ENCODE results near the gene NDUFA5. TPM values are rescaled to one million over a fixed set of nuclear protein-coding genes. Genes with fewer than 3 reads are reported as not detected.
A peak's percentile ranks its signal among the peaks of the same experiment; 100 is the strongest.

NDUFA5 gene
- total RNA-seq, 1 donor from 2014 or later = 52.3 TPM

DNA sequence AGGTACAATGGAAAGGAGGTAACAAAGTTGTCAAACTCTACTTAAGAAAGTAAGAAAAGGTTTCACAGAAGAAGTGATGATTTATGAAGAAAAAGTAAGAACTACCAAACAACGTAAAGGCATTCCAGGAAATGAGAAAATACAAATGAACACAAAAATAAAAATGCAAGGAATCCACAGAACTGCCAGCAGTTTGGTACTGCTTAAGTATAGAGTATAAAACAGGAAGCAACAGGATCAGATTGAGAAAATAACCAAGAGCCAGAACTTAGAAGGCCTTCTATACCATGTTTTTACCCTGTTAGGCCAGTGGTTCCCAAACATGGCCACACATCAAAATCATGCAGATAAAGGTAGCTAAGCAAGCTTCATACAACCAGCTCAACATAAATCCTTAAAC, 9.2 kb downstream of the NDUFA5 start:
- Mint-ChIP-seq H3K27me3 (ENCODE audit: low read depth) (no peaks in the 10 kb centered on the region), H3K4me1 (ENCODE audit: low read depth) (peaks cover 6% of the 10 kb centered on the region), H3K4me3 (ENCODE audit: unreplicated experiment) (no peak overlapping the region), H3K9me3 (ENCODE audit: low read depth) (no peaks in the 10 kb centered on the region), H3K27ac (ENCODE audit: unreplicated experiment) (peak overlapping the region; percentile 66), H3K36me3 (ENCODE audit: low read depth) (peaks cover 11% of the 10 kb centered on the region)
- no peak for DNase-seq (ENCODE audit: low spot score)
- TF ChIP-seq, protein P1, sequence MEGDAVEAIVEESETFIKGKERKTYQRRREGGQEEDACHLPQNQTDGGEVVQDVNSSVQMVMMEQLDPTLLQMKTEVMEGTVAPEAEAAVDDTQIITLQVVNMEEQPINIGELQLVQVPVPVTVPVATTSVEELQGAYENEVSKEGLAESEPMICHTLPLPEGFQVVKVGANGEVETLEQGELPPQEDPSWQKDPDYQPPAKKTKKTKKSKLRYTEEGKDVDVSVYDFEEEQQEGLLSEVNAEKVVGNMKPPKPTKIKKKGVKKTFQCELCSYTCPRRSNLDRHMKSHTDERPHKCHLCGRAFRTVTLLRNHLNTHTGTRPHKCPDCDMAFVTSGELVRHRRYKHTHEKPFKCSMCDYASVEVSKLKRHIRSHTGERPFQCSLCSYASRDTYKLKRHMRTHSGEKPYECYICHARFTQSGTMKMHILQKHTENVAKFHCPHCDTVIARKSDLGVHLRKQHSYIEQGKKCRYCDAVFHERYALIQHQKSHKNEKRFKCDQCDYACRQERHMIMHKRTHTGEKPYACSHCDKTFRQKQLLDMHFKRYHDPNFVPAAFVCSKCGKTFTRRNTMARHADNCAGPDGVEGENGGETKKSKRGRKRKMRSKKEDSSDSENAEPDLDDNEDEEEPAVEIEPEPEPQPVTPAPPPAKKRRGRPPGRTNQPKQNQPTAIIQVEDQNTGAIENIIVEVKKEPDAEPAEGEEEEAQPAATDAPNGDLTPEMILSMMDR (IDR thresholded peaks at IDR 0.05) = no peak

DNA sequence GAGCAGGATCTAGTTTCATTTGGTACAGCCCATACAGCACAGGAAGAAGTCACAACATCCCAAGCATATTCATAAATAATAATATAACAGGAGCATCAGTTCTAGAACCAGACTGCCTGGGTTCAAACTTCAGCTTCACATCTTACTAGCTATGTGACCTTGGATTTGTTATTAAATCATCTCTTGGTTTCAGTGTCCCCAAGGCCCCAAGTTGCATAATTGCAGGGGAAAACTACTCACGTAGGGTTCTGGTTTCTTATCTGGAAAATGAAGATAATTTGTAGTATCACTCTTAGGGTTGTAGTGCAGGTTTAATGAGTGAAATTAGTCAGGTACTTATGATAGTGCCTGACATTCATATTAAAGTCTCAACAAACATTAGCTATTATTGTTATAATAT, 17.7 kb downstream of the NDUFA5 start:
- DNase-seq (ENCODE audit: low spot score) = no peak
- Mint-ChIP-seq H3K9me3 (ENCODE audit: low read depth) (no peaks in the 10 kb centered on the region), H3K27ac (ENCODE audit: unreplicated experiment) (no peak overlapping the region), H3K4me1 (ENCODE audit: low read depth) (peaks cover 10% of the 10 kb centered on the region), H3K36me3 (ENCODE audit: low read depth) (no peaks in the 10 kb centered on the region), H3K4me3 (ENCODE audit: unreplicated experiment) (no peak overlapping the region), H3K27me3 (ENCODE audit: low read depth) (no peaks in the 10 kb centered on the region)
- TF ChIP-seq, protein P1 (IDR thresholded peaks at IDR 0.05) = no peak

DNA sequence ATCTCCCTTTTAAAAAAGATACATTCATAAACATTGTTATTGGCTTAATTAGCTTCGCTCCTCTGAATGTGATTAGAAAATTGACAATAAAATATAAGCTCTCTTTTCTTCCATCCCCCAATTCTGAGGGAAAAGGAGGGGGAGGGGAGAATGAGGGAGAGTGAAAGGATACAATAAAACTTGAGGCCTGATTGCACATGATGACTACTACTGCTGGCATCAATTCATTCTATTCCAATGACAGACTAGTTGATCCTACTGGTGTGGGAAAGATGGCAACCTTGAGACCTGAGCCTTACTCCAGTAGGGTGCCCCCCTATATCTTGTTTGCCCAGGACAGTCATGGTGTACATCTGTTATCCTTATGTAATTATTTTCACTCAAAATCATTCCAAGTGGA, 18.7 kb downstream of the NDUFA5 start:
- Mint-ChIP-seq H3K27me3 (ENCODE audit: low read depth) (no peaks in the 10 kb centered on the region), H3K4me3 (ENCODE audit: unreplicated experiment) (no peak overlapping the region), H3K36me3 (ENCODE audit: low read depth) (no peaks in the 10 kb centered on the region), H3K27ac (ENCODE audit: unreplicated experiment) (peak overlapping the region; percentile 51), H3K4me1 (ENCODE audit: low read depth) (peaks cover 13% of the 10 kb centered on the region), H3K9me3 (ENCODE audit: low read depth) (no peaks in the 10 kb centered on the region)
- DNase-seq (ENCODE audit: low spot score) = no peak
- TF ChIP-seq, protein P1 (IDR thresholded peaks at IDR 0.05) = no peak

DNA sequence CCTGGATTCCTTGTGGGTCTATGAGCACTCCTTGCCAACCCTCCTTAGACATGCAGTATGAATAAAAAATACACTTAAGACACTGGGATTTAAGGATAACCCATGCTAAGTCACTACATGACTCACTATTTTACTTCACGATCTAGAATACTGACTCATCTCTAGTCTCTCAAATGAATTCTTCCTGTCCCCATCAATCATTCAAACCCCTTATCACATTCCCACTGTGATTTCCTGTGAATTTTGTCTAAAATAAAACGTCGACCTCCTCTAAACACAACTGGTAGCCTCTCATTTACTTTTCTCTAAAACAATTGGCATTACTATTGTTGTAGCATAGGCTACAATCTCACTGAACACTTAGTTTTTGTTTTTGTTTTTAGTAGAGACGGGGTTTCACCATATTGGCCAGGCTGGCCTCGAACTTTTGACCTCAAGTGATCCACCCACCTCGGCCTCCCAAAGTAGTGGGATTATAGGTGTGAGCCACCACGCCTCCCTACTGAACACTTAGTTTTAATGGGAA, 19.4 kb downstream of the NDUFA5 start:
- Mint-ChIP-seq H3K27me3 (ENCODE audit: low read depth) (no peaks in the 10 kb centered on the region), H3K36me3 (ENCODE audit: low read depth) (no peaks in the 10 kb centered on the region), H3K27ac (ENCODE audit: unreplicated experiment) (peak overlapping the region; percentile 68), H3K4me3 (ENCODE audit: unreplicated experiment) (no peak overlapping the region), H3K9me3 (ENCODE audit: low read depth) (no peaks in the 10 kb centered on the region), H3K4me1 (ENCODE audit: low read depth) (peaks cover 18% of the 10 kb centered on the region)
- DNase-seq (ENCODE audit: low spot score) = no peak
- TF ChIP-seq, protein P1 (IDR thresholded peaks at IDR 0.05) = no peak

DNA sequence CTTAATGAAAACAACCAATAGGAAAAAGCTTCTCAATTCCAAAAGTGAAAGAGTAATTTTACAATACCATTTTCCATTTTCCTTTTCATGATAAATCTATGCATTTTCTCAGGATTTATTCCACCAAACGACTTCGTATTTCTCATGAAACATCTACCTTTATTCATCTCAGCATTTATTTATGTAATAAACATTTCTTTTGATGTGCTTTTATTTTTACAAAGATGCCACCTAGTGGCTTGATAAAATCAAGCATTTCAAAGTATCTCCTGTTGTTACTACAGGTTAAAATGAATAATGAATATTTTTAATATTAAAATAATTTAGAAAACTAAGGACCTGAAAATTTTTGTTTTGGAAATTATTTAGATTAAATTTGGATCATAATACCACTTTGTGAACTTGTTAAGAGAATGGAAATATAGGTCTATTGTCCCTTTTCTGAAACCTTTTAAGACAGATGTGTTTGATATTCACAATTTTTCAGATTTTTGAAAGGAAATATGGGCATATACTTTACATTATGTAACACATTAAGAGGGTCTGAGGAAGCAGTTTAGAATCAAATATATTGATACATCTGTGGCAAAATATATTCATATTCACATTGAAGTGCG, 20.5 kb downstream of the NDUFA5 start:
- Mint-ChIP-seq H3K27me3 (ENCODE audit: low read depth) (peaks cover 3% of the 10 kb centered on the region), H3K4me1 (ENCODE audit: low read depth) (peaks cover 24% of the 10 kb centered on the region), H3K36me3 (ENCODE audit: low read depth) (no peaks in the 10 kb centered on the region), H3K4me3 (ENCODE audit: unreplicated experiment) (no peak overlapping the region), H3K27ac (ENCODE audit: unreplicated experiment) (no peak overlapping the region), H3K9me3 (ENCODE audit: low read depth) (no peaks in the 10 kb centered on the region)
- TF ChIP-seq, protein P1 (IDR thresholded peaks at IDR 0.05) = peak; percentile 89
- DNase-seq (ENCODE audit: low spot score) = no peak

Measured in chondrocyte (in vitro differentiated cells).